C4-2B (cell line): ENCODE results near the gene TUBB3.

Experiments
- H3K27ac ChIP-seq: fragments of 450-650 bp; 2 replicates; pipeline ENCODE4 v1.5.1; 2017
- CTCF ChIP-seq: fragments of 450-650 bp; conservative IDR thresholded peaks from 2 replicates; pipeline ENCODE4 v1.5.1; 2017; ENCODE audit warnings: mild to moderate bottlenecking
- ZFX ChIP-seq: fragments of 450-650 bp; IDR thresholded peaks from 2 replicates; pipeline ENCODE4 v1.6.1; 2017

TUBB3 gene

GRCh38 chr16:89982318-89982717, 59.2 kb downstream of the TUBB3 start:
- TF ChIP-seq ZFX: no peak
- TF ChIP-seq CTCF: no peak
- no peak overlapping the region for H3K27ac ChIP-seq

GRCh38 chr16:89983536-89983935, 60.4 kb downstream of the TUBB3 start:
- no peak overlapping the region for H3K27ac ChIP-seq
- TF ChIP-seq CTCF: no peak

- H3K27ac ChIP-seq: no peak overlapping the region
- no peak for TF ChIP-seq ZFX
- no peak for TF ChIP-seq CTCF
These were observed 61.1 kb downstream of the TUBB3 start for GRCh38 chr16:89984216-89984615.

GRCh38 chr16:89985219-89985618, 62.1 kb downstream of the TUBB3 start:
- H3K27ac ChIP-seq: no peak overlapping the region
- TF ChIP-seq ZFX (no peak), CTCF (no peak)
